Spleen (tissue), 13 donors: ENCODE measurements around the gene MNX1. TPM values are rescaled to one million over a fixed set of nuclear protein-coding genes. Genes with fewer than 3 reads are reported as not detected.

Source experiments
- DNase-seq: peaks from one replicate; pipeline ENCODE4 v3.0.0-alpha.2; 2020
- H3K27ac ChIP-seq, 8 donors: fragments of 200-600 bp; sonication (generic) in 7 of 8; 1 replicate in 4 of 8; 2 replicates in 4 of 8; pipeline versions ENCODE4 v1.5.0 to v1.8.0; 2016 to 2021; ENCODE audit warnings: inconsistent platforms in 4 of 8, mild to moderate bottlenecking in 4 of 8, moderate library complexity in 1 of 8
- H3K27me3 ChIP-seq, 7 donors: fragments of 200-600 bp; sonication (generic) in 6 of 7; replicated peaks in 1 of 7; 1 replicate in 4 of 7; 2 replicates in 3 of 7; pipeline versions ENCODE4 v1.5.0 to v1.8.0; 2016 to 2021; ENCODE audit warnings: inconsistent platforms in 3 of 7, mild to moderate bottlenecking in 1 of 7
- H3K36me3 ChIP-seq, 6 donors: fragments of 200-600 bp; sonication (generic) in 5 of 6; 1 replicate in 4 of 6; 2 replicates in 2 of 6; pipeline versions ENCODE4 v1.5.0 to v1.8.0; 2016 to 2021; ENCODE audit warnings: inconsistent platforms in 2 of 6
- H3K4me1 ChIP-seq, 6 donors: fragments of 200-600 bp; sonication (generic) in 5 of 6; 1 replicate in 3 of 6; 2 replicates in 3 of 6; pipeline versions ENCODE4 v1.5.0 to v1.8.0; 2016 to 2021; ENCODE audit warnings: inconsistent platforms in 3 of 6
- H3K4me3 ChIP-seq, 8 donors: fragments of 200-600 bp; sonication (generic) in 7 of 8; 1 replicate in 4 of 8; 2 replicates in 4 of 8; pipeline versions ENCODE4 v1.5.0 to v1.8.0; 2016 to 2021; ENCODE audit warnings: inconsistent platforms in 4 of 8, mild to moderate bottlenecking in 4 of 8, moderate library complexity in 2 of 8
- H3K9me3 ChIP-seq, 8 donors: fragments of 200-600 bp; sonication (generic) in 7 of 8; 1 replicate in 4 of 8; 2 replicates in 4 of 8; pipeline versions ENCODE4 v1.5.0 to v1.8.0; 2016 to 2021; ENCODE audit warnings: inconsistent platforms in 4 of 8
- POLR2A ChIP-seq, 3 donors: fragments of 450-650 bp; IDR thresholded peaks; one replicate each; pipeline ENCODE4 v1.5.1; 2017; ENCODE audit warnings: antibody characterized with exemption in 3 of 3, mild to moderate bottlenecking in 1 of 3
- POLR2AphosphoS5 ChIP-seq, 3 donors: sonication (generic); formaldehyde crosslinking; IDR thresholded peaks; one replicate each; pipeline ENCODE4 v1.5.1; 2017; ENCODE audit warnings: antibody characterized with exemption in 3 of 3
- WGBS, 5 donors: extraction: QIAGEN DNeasy Blood & Tissue Kit in 3 of 5; methylation state at CpG; one replicate each; pipeline versions ENCODE4 v1.1.5 to v1.1.7; 2013 to 2018; 5-methylcytosine and 5-hydroxymethylcytosine counted together
- intact Hi-C: fragments of 100-400 bp; cut with DNase I; formaldehyde crosslinking; loops from one replicate; pipeline ENCODE4 v1.15.0; 2023; ENCODE audit warnings: low total_unique reads
- long read RNA-seq, 2 donors: transcript quantifications; one replicate each; lab custom pipeline, GENCODE V29; 2026
- polyA plus RNA-seq, 3 donors: library from polyadenylated mRNA; stranded (reverse); fragments of 200-250 nt; gene quantifications; one replicate each; pipeline ENCODE4 v1.2.1, GENCODE V29; 2013
- total RNA-seq, 7 donors: library from RNA; depleted of rRNA in 3 of 7; stranded (reverse); fragments of >200 nt in 3 of 7; fragmentation: NEBNext Ultra II Directional in 4 of 7; extraction: Animal tissue kit (Norgen Biotek cat#: 25700) in 4 of 7; gene quantifications; one replicate each; pipeline versions ENCODE4 v1.1.0 to v1.2.1, GENCODE V29; 2016 to 2021
- TF ChIP-seq, protein P1 (sequence below), 11 experiments: fragments of 200-600 bp in 7 of 11; fragments of 450-650 bp in 4 of 11; sonication (generic) in 4 of 11; IDR thresholded peaks in 8 of 11; conservative IDR thresholded peaks in 3 of 11; 1 replicate in 7 of 11; 2 replicates in 4 of 11; pipeline versions ENCODE4 v1.4.0 to v1.8.0; 2016 to 2021; ENCODE audit warnings: antibody characterized with exemption in 11 of 11, inconsistent platforms in 4 of 11, mild to moderate bottlenecking in 1 of 11
- donor health status: healthy with polysubstance abuse.
- donor health status: DM: no; HTN: no; CAD: no; lungs with moderate emphysema.
- donor health status: DM: no; HTN: no; CAD: no.
- donor health status: Bipolar disorder and iron deficiency.
- donor health status: healthy.
- donor health status: DM: no; HTN: no; CAD: no.
- donor health status: DM: yes; HTN: yes; CAD: no.

MNX1 gene
- under 1 TPM in 1 of 7 donors, not detected in 6; 0.85 TPM for total RNA-seq
- not detected for polyA plus RNA-seq
- long read RNA-seq, donor 1: 0 reads
- long read RNA-seq, donor 2, partial matches to known transcripts: 0 of 5 reads
- long read RNA-seq, donor 2, other reads (novel, unspliced or antisense): 0 of 5 reads

DNA sequence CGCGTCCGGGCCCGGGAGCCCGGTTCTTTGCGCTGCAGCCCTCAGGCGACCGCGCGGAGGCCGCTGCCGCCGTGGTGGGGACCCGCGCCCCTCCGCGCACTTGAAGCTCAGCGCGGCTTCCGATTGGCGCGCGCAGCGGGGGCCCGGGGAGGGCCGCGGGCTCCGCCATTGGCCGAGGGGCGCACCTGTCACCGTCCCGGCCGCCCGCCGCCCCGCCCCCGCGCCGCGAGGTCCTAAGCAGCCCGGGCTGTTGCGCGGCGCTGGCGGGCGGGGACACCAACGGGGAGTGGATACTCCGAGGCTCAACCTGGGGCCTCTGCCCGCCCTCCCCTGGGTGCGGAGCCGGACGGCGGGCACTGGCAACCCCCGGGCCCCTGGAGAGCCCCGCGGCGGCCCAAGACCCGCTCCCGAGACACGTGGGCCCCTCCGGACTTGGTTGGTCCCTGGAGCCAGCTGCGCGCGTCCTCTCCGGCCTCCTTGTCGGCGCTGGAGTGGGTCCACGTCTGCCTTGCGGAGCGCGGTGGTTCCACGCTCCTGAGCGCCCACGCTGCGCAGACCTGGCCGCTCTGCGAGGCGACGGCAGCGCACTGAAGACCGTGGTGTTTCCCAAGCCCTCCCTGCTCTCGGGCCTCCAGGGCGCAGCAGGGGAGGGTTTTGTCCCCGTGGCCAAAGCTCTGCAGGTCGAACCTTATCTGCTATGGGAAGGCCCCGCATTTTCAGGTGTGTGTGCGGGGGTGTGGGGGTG, at the start of gene MNX1:
TSS of gene MNX1 (minus strand) at position 76 of the 745 bp plus-strand sequence. CDS start 313 bp downstream, outside the sequence.
- peak within 1 kb of the TSS; percentile 27 to 79 (median 62) for H3K4me3 ChIP-seq
- H3K27me3 ChIP-seq: peaks cover 9 to 98% (median 93%) of the 10 kb centered on the region in 7 donors
- intact Hi-C loops: no loop called here
- no peak within 1 kb of the TSS for H3K27ac ChIP-seq
- no peaks in the 10 kb centered on the region for H3K9me3 ChIP-seq
- H3K36me3 ChIP-seq: no peaks in the 10 kb centered on the region
- DNase-seq: peak; percentile 83
- TF ChIP-seq POLR2AphosphoS5 (IDR thresholded peaks at IDR 0.05) (no peak), POLR2A (IDR thresholded peaks at IDR 0.05) (no peak)
- TF ChIP-seq, protein P1, sequence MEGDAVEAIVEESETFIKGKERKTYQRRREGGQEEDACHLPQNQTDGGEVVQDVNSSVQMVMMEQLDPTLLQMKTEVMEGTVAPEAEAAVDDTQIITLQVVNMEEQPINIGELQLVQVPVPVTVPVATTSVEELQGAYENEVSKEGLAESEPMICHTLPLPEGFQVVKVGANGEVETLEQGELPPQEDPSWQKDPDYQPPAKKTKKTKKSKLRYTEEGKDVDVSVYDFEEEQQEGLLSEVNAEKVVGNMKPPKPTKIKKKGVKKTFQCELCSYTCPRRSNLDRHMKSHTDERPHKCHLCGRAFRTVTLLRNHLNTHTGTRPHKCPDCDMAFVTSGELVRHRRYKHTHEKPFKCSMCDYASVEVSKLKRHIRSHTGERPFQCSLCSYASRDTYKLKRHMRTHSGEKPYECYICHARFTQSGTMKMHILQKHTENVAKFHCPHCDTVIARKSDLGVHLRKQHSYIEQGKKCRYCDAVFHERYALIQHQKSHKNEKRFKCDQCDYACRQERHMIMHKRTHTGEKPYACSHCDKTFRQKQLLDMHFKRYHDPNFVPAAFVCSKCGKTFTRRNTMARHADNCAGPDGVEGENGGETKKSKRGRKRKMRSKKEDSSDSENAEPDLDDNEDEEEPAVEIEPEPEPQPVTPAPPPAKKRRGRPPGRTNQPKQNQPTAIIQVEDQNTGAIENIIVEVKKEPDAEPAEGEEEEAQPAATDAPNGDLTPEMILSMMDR (IDR thresholded peaks at IDR 0.05 in 8 of 11, conservative IDR thresholded peaks at IDR 0.05 in 3 of 11): no peak
- WGBS, 5 donors: 0 to 2% (median 1%) methylated on average over 25 to 87 of the region's 87 CpGs
- peaks cover 11 to 53% (median 33%) of the 10 kb centered on the region in 6 donors for H3K4me1 ChIP-seq

DNA sequence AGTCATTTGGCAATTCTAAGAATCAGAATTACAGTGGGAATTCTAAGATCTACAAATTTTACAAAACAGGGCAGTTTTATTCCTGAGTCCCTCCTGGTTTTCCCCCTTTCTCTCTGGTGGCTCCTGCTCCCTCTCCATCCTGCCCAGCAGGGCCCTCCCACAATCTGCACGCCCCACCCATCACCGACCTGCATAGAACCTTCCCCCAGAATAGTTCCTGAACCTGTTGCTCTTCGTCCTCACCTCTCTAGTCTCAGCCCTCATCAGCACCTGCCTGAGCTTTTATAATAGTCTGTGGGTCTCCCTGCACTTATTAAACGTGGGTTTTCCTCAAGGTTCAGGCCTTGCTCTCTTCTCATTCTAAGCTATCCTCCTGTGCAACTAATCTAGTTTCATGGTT, 49.1 kb upstream of the MNX1 start:
- intact Hi-C loops: no loop called here
- TF ChIP-seq POLR2A (IDR thresholded peaks at IDR 0.05): no peak
- no peak for TF ChIP-seq POLR2AphosphoS5 (IDR thresholded peaks at IDR 0.05)
- TF ChIP-seq, protein P1 (IDR thresholded peaks at IDR 0.05 in 8 of 11, conservative IDR thresholded peaks at IDR 0.05 in 3 of 11): no peak
- H3K4me3 ChIP-seq: no peak overlapping the region
- peaks cover 0 to 46% (median 0%) of the 10 kb centered on the region in 7 donors for H3K27me3 ChIP-seq
- H3K9me3 ChIP-seq: peaks cover 0 to 32% (median 27%) of the 10 kb centered on the region in 8 donors
- no peaks in the 10 kb centered on the region for H3K36me3 ChIP-seq
- DNase-seq: no peak
- no peaks in the 10 kb centered on the region for H3K4me1 ChIP-seq
- H3K27ac ChIP-seq: no peak overlapping the region
- 57 to 70% (median 58%) methylated on average over 4 of the region's 4 CpGs for WGBS, 5 donors

DNA sequence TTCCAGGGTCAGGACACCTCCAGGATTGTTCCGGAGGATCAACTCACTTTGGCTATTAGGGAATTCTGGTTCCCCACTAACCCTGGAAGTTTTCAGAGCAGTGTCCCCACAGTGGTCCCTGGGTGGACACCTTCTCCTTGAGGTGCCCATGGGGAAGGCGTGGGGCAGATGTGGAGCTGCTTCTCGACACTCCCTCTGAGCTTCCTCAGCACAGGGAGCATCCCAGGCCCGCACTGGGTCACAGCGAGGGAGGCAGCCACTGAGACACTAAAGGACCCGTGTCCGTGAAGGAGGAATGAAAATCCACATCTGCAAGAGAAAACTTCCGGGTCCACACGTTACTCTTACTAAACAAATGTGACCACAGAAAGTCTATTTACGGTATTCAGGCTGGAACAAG, 48.2 kb upstream of the MNX1 start:
- DNase-seq: no peak
- intact Hi-C loops: no loop called here
- WGBS, 5 donors: 67 to 89% (median 74%) methylated on average over 8 to 10 of the region's 10 CpGs
- peaks cover 0 to 32% (median 23%) of the 10 kb centered on the region in 8 donors for H3K9me3 ChIP-seq
- no peak overlapping the region for H3K27ac ChIP-seq
- H3K27me3 ChIP-seq: peaks cover 0 to 48% (median 0%) of the 10 kb centered on the region in 7 donors
- no peak overlapping the region for H3K4me3 ChIP-seq
- H3K36me3 ChIP-seq: no peaks in the 10 kb centered on the region
- H3K4me1 ChIP-seq: no peaks in the 10 kb centered on the region
- TF ChIP-seq, protein P1 (IDR thresholded peaks at IDR 0.05 in 8 of 11, conservative IDR thresholded peaks at IDR 0.05 in 3 of 11): no peak
- no peak for TF ChIP-seq POLR2AphosphoS5 (IDR thresholded peaks at IDR 0.05)
- TF ChIP-seq POLR2A (IDR thresholded peaks at IDR 0.05): no peak

DNA sequence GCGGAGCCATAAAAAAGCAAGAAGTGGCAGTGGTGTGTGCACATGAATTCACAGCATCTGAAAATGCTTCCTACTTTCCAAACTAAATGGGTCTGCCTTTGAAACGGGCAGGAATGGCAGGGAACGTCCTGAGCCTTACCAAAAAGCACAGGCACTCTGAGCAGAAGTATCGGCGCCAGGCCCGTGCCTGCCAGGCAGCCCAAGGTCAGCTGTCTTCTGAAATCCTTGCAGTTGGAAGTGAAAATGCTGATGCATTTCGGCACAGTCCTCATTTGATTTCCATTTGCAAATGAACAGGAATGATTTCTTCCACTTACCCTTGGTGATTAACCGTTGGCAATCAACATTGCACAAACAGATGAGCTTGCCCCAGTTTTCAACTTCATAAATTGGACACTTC, 47.6 kb upstream of the MNX1 start:
- intact Hi-C loops: no loop called here

More for the DNA sequence above, 47.6 kb upstream of the MNX1 start:
- Histone ChIP-seq H3K4me1 (no peaks in the 10 kb centered on the region), H3K36me3 (no peaks in the 10 kb centered on the region), H3K27me3 (peaks cover 0 to 48% (median 0%) of the 10 kb centered on the region in 7 donors), H3K27ac (no peak overlapping the region), H3K4me3 (no peak overlapping the region), H3K9me3 (peaks cover 0 to 32% (median 18%) of the 10 kb centered on the region in 8 donors)
- TF ChIP-seq, protein P1 (IDR thresholded peaks at IDR 0.05 in 8 of 11, conservative IDR thresholded peaks at IDR 0.05 in 3 of 11): no peak
- TF ChIP-seq POLR2A (IDR thresholded peaks at IDR 0.05) (no peak), POLR2AphosphoS5 (IDR thresholded peaks at IDR 0.05) (no peak)
- DNase-seq: no peak
- 77 to 85% (median 79%) methylated on average over 8 of the region's 8 CpGs for WGBS, 5 donors
